ENCODE data around the gene COL12A1.

Gene COL12A1

DNA sequence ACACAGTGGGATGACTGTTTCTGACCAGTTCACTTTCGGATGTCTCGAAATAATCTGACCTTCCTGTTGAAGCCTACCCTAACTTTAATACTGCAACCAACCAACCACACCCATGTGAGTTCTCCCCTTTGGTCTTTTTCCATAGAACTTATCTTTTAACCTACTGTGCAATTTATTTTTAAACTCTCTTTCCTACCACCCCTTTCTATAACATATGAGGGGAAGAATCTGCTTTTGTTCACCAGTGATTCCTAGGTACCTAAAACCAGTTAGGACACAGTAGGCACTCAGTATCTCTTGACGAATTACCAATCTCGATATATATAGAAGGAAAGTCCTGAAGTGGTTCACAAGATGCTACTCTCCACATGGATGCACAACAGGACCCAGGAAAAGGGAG is 30.8 kb upstream of the COL12A1 start:
- Histone ChIP-seq H3K27me3 (ENCODE audit: insufficient read depth, poor library complexity, severe bottlenecking) (no peaks in the 10 kb centered on the region), H3K27ac (replicated peaks) (no peak overlapping the region), H3K4me3 (replicated peaks; ENCODE audit: insufficient read depth, low read length) (no peak overlapping the region)
- TF ChIP-seq POLR2AphosphoS5 (IDR thresholded peaks at IDR 0.05; ENCODE audit: low read depth) (no peak), GABPA (IDR thresholded peaks at IDR 0.05; ENCODE audit: low read depth) (no peak), SPI1 (IDR thresholded peaks at IDR 0.05; ENCODE audit: borderline replicate concordance, low read depth) (no peak)
- TF ChIP-seq, protein P1, sequence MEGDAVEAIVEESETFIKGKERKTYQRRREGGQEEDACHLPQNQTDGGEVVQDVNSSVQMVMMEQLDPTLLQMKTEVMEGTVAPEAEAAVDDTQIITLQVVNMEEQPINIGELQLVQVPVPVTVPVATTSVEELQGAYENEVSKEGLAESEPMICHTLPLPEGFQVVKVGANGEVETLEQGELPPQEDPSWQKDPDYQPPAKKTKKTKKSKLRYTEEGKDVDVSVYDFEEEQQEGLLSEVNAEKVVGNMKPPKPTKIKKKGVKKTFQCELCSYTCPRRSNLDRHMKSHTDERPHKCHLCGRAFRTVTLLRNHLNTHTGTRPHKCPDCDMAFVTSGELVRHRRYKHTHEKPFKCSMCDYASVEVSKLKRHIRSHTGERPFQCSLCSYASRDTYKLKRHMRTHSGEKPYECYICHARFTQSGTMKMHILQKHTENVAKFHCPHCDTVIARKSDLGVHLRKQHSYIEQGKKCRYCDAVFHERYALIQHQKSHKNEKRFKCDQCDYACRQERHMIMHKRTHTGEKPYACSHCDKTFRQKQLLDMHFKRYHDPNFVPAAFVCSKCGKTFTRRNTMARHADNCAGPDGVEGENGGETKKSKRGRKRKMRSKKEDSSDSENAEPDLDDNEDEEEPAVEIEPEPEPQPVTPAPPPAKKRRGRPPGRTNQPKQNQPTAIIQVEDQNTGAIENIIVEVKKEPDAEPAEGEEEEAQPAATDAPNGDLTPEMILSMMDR (IDR thresholded peaks at IDR 0.05; ENCODE audit: insufficient read depth, low read length): no peak
- TF ChIP-seq, protein P2, sequence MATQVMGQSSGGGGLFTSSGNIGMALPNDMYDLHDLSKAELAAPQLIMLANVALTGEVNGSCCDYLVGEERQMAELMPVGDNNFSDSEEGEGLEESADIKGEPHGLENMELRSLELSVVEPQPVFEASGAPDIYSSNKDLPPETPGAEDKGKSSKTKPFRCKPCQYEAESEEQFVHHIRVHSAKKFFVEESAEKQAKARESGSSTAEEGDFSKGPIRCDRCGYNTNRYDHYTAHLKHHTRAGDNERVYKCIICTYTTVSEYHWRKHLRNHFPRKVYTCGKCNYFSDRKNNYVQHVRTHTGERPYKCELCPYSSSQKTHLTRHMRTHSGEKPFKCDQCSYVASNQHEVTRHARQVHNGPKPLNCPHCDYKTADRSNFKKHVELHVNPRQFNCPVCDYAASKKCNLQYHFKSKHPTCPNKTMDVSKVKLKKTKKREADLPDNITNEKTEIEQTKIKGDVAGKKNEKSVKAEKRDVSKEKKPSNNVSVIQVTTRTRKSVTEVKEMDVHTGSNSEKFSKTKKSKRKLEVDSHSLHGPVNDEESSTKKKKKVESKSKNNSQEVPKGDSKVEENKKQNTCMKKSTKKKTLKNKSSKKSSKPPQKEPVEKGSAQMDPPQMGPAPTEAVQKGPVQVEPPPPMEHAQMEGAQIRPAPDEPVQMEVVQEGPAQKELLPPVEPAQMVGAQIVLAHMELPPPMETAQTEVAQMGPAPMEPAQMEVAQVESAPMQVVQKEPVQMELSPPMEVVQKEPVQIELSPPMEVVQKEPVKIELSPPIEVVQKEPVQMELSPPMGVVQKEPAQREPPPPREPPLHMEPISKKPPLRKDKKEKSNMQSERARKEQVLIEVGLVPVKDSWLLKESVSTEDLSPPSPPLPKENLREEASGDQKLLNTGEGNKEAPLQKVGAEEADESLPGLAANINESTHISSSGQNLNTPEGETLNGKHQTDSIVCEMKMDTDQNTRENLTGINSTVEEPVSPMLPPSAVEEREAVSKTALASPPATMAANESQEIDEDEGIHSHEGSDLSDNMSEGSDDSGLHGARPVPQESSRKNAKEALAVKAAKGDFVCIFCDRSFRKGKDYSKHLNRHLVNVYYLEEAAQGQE (IDR thresholded peaks at IDR 0.05; ENCODE audit: insufficient replicate concordance, low read depth): no peak
- DNase-seq (ENCODE audit: low read depth in 1 of 2, low spot score in 1 of 2): no peak

DNA sequence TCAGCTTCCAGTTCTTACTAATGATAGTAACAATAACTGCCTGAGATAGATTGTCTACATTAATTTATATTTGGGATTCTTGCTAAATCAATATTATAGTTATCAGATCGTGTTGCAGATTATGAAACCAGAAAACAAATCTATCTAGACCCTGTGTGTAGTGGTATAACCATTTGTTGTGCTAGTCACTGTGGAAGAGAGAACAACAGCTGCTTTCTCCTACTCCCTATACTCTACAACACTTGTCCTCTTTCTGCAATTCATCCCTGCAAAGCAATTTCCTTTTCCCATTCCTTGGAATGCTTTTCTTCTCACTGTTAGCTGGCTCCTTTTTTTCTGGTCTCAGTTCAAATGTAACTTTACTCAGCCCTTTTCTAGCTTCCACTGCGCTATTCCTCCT is 29.4 kb upstream of the COL12A1 start:
- TF ChIP-seq SPI1 (IDR thresholded peaks at IDR 0.05; ENCODE audit: borderline replicate concordance, low read depth) (no peak), POLR2AphosphoS5 (IDR thresholded peaks at IDR 0.05; ENCODE audit: low read depth) (no peak), GABPA (IDR thresholded peaks at IDR 0.05; ENCODE audit: low read depth) (no peak)
- TF ChIP-seq, protein P2 (IDR thresholded peaks at IDR 0.05; ENCODE audit: insufficient replicate concordance, low read depth): no peak
- TF ChIP-seq, protein P1 (IDR thresholded peaks at IDR 0.05; ENCODE audit: insufficient read depth, low read length): no peak
- no peak overlapping the region for H3K4me3 ChIP-seq (replicated peaks; ENCODE audit: insufficient read depth, low read length)
- no peak for DNase-seq (ENCODE audit: low read depth in 1 of 2, low spot score in 1 of 2)
- H3K27me3 ChIP-seq (ENCODE audit: insufficient read depth, poor library complexity, severe bottlenecking): no peaks in the 10 kb centered on the region
- H3K27ac ChIP-seq (replicated peaks): no peak overlapping the region

DNA sequence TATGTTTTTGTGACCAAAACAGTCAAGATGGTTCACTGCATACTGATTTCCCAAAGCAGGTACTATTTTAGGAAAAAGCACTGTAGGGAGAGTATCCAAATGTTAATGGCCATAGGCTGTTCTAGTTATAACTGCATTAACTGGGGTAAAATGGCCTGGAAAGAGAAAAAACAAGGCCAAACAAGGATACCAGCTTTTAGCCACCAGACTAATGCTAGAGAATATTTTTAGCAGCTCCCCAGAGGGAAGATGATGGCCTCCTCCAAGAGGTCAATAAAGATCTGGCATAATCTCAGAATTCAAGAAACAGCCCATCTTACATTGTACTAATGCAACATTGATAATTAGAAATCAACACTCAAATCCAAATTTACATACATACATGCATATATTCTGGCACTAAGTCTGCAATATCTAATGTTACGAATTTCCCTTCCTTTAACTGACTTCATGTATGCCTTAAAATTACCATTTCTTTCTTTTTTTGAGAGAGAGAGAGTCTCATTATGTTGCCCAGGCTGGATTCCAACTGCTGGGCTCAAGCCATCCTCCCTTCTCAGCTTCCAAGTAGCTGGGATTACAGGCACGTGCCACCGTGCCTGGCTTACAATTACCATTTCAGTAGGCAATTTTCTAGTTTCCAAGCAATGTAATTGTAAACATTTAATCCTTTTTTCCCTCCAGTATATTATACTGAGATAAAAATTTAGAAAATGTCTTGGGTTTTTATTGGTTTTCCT is 28.4 kb upstream of the COL12A1 start:
- TF ChIP-seq, protein P2 (IDR thresholded peaks at IDR 0.05; ENCODE audit: insufficient replicate concordance, low read depth): no peak
- no peak for TF ChIP-seq GABPA (IDR thresholded peaks at IDR 0.05; ENCODE audit: low read depth)
- Histone ChIP-seq H3K4me3 (replicated peaks; ENCODE audit: insufficient read depth, low read length) (no peak overlapping the region), H3K27ac (replicated peaks) (no peak overlapping the region), H3K27me3 (ENCODE audit: insufficient read depth, poor library complexity, severe bottlenecking) (no peaks in the 10 kb centered on the region)
- DNase-seq (ENCODE audit: low read depth in 1 of 2, low spot score in 1 of 2): no peak

All from HL-60 (cell line).